GM12878 (cell line): Measurements from ENCODE around the gene CTIF. TPM values are rescaled to one million over a fixed set of nuclear protein-coding genes. Genes with fewer than 3 reads are reported as not detected.

Source experiments
- ATAC-seq: fragments of 200-7000 bp; cut with Tn5 transposase; 3 replicates; pipeline ENCODE4 v1.9.1; 2020; ENCODE audit warnings: mild to moderate bottlenecking, moderate library complexity
- BruUV-seq: library from RNA; stranded (reverse); fragments of 400-500 nt; replicated peaks from 2 replicates; lab custom pipeline; 2021; lab: Mats Ljungman, UMichigan
- CTCF ChIA-PET: fragments of 300-600 bp; sonication (Branson Sonifier 250); formaldehyde crosslinking; extraction: SDS; loops from one replicate; lab custom pipeline; 2021; ENCODE audit warnings: inconsistent platforms; lab: Yijun Ruan, JAX
- POLR2A ChIA-PET: fragments of 350-600 bp; formaldehyde crosslinking; extraction: SDS; loops from one replicate; lab custom pipeline; 2021; ENCODE audit warnings: inconsistent platforms; lab: Charles Lee
- RAD21 ChIA-PET: fragments of 300-600 bp; sonication (Branson Sonifier 250); formaldehyde crosslinking; loops from one replicate; lab custom pipeline; 2023; ENCODE audit warnings: antibody characterized with exemption; ENCODE audit not compliant: unreplicated experiment; lab: Charles Lee
- SMC1A ChIA-PET: fragments of 300-600 bp; sonication (Branson Sonifier 250); formaldehyde crosslinking; loops from one replicate; lab custom pipeline; 2023; ENCODE audit not compliant: unreplicated experiment, uncharacterized antibody; lab: Charles Lee
- DNase-seq: peaks from one replicate; pipeline ENCODE4 v3.0.0-alpha.2; 2011; ENCODE audit warnings: low read depth, low spot score
- FAIRE-seq: peaks from 3 replicates; lab custom pipeline; 2011; peaks lifted over from hg19 to GRCh38; lab: Jason Lieb, UNC
- H2AFZ ChIP-seq: 2 replicates; pipeline ENCODE4 v1.6.0; 2011; ENCODE audit warnings: low read depth, low read length, control low read depth; ENCODE audit not compliant: control insufficient read depth
- H3K27ac ChIP-seq: 2 replicates; pipeline ENCODE4 v1.5.1; 2011; ENCODE audit warnings: control low read depth; ENCODE audit not compliant: control insufficient read depth, insufficient read depth
- H3K27me3 ChIP-seq, 2 experiments: replicated peaks in 1 of 2; 2 replicates each; pipeline versions ENCODE4 v1.6.0 to v1.6.1; 2011; ENCODE audit warnings: low read length in 1 of 2; ENCODE audit not compliant: control insufficient read depth in 2 of 2, insufficient read depth in 2 of 2
- H3K36me3 ChIP-seq, 2 experiments: 2 replicates each; pipeline ENCODE4 v1.5.1; 2011; ENCODE audit warnings: low read length in 1 of 2; ENCODE audit not compliant: control insufficient read depth in 2 of 2, insufficient read depth in 2 of 2
- H3K4me1 ChIP-seq: 2 replicates; pipeline ENCODE4 v1.6.1; 2011; ENCODE audit warnings: mild to moderate bottlenecking, low read length, moderate library complexity, mixed read lengths; ENCODE audit not compliant: control insufficient read depth, insufficient read depth
- H3K4me2 ChIP-seq: 2 replicates; pipeline ENCODE4 v1.6.0; 2011; ENCODE audit warnings: control low read depth; ENCODE audit not compliant: control insufficient read depth, insufficient read depth
- H3K4me3 ChIP-seq: fragments of 200-600 bp; sonication (generic); 2 replicates; pipeline ENCODE4 v1.5.1; 2016
- H3K79me2 ChIP-seq: 2 replicates; pipeline ENCODE4 v1.6.0; 2011; ENCODE audit warnings: low read length; ENCODE audit not compliant: control insufficient read depth, insufficient read depth
- H3K9ac ChIP-seq: 2 replicates; pipeline ENCODE4 v1.8.0; 2011; ENCODE audit warnings: low read length, control low read depth, mixed read lengths; ENCODE audit not compliant: control insufficient read depth, insufficient read depth
- H3K9me3 ChIP-seq: replicated peaks from 3 replicates; pipeline ENCODE4 v1.5.1; 2011; ENCODE audit warnings: mild to moderate bottlenecking, low read length; ENCODE audit not compliant: control insufficient read depth, insufficient read depth
- H4K20me1 ChIP-seq: 2 replicates; pipeline ENCODE4 v1.6.0; 2011; ENCODE audit not compliant: control insufficient read depth, insufficient read depth
- BMI1 ChIP-seq: fragments of 450-650 bp; IDR thresholded peaks from 2 replicates; pipeline ENCODE4 v1.6.1; 2016; ENCODE audit warnings: mild to moderate bottlenecking, moderate library complexity, borderline replicate concordance
- DPF2 ChIP-seq: fragments of 450-650 bp; IDR thresholded peaks from 2 replicates; pipeline ENCODE4 v1.6.1; 2017; ENCODE audit warnings: mild to moderate bottlenecking
- PML ChIP-seq: IDR thresholded peaks from 2 replicates; pipeline ENCODE4 v1.6.1; 2012; ENCODE audit warnings: low read length, inconsistent platforms
- POLR2AphosphoS5 ChIP-seq: IDR thresholded peaks from 2 replicates; pipeline ENCODE4 v1.6.1; 2011; ENCODE audit warnings: mild to moderate bottlenecking, low read length, inconsistent platforms
- PRDM15 ChIP-seq: fragments of 450-650 bp; formaldehyde crosslinking; IDR thresholded peaks from 2 replicates; pipeline ENCODE4 v1.4.0; 2020; ENCODE audit warnings: mild to moderate bottlenecking, moderate library complexity
- RCOR1 ChIP-seq: conservative IDR thresholded peaks from 2 replicates; pipeline ENCODE4 v1.6.1; 2012; ENCODE audit warnings: low read depth, low read length, improper control_type of control experiment
- SMC3 ChIP-seq: IDR thresholded peaks from 2 replicates; pipeline ENCODE4 v1.6.1; 2011; ENCODE audit warnings: low read length, improper control_type of control experiment, borderline replicate concordance
- TCF3 ChIP-seq: IDR thresholded peaks from 2 replicates; pipeline ENCODE4 v1.6.1; 2012; ENCODE audit warnings: low read depth, mild to moderate bottlenecking, low read length, borderline replicate concordance; ENCODE audit not compliant: insufficient read depth
- USF2 ChIP-seq: IDR thresholded peaks from 2 replicates; pipeline ENCODE4 v1.6.1; 2011; ENCODE audit warnings: low read depth, low read length, improper control_type of control experiment, borderline replicate concordance
- ZZZ3 ChIP-seq: IDR thresholded peaks from 2 replicates; pipeline ENCODE4 v1.6.1; 2011; ENCODE audit warnings: low read depth; ENCODE audit not compliant: control insufficient read depth, insufficient read length
- WGBS: methylation state at CpG from one replicate; pipeline ENCODE4 v1.1.6; 2016; ENCODE audit warnings: low lambda C conversion rate; ENCODE audit not compliant: insufficient replicate concordance, insufficient coverage; ENCODE audit errors: missing lambda C conversion rate; 5-methylcytosine and 5-hydroxymethylcytosine counted together
- in situ Hi-C: fragments of 300-500 bp; cut with MboI; formaldehyde crosslinking; loops from 9 replicates; pipeline ENCODE4 v1.14.3; 2018; ENCODE audit warnings: mixed read lengths
- intact Hi-C: fragments of 100-400 bp; cut with micrococcal nuclease; formaldehyde crosslinking; loops from one replicate; pipeline ENCODE4 v1.14.2; 2022; ENCODE audit not compliant: unreplicated experiment
- polyA plus RNA-seq, 11 experiments: library from polyadenylated mRNA; depleted of rRNA in 4 of 11; unstranded in 6 of 11; stranded (reverse) in 5 of 11; fragments of >200 nt; fragmentation: Nextera tagmentation in 4 of 11; fragmentation: Illumina TruSeq in 1 of 11; extraction: Ambion mirVana in 4 of 11; extraction: Trizol in 1 of 11; gene quantifications; 1 replicate in 1 of 11; 2 replicates in 10 of 11; pipeline versions ENCODE4 v1.2.1 to v1.2.3, GENCODE V29; 2011 to 2016; ENCODE audit warnings: inconsistent platforms in 2 of 11, missing spikeins in 2 of 11, low read depth in 1 of 11
- total RNA-seq, 4 experiments: library from RNA; depleted of rRNA in 3 of 4; stranded (reverse); fragments of >200 nt in 3 of 4; fragmentation: Illumina TruSeq in 1 of 4; extraction: Trizol in 1 of 4; gene quantifications; 2 replicates each; pipeline versions ENCODE4 v1.2.1 to v1.2.3, GENCODE V29; 2013 to 2021
- TF ChIP-seq, protein P1 (sequence below): fragments of 150-350 bp; IDR thresholded peaks from 2 replicates; pipeline ENCODE4 v1.6.1; 2016; ENCODE audit warnings: low read depth, low read length

CTIF gene
- total and polyA plus RNA-seq, 10 of the 15 experiments (the other 5 are each of a cell fraction or from before 2014, with no cell fraction given): 0.06 to 11.6 (median 2.5) TPM

GRCh38 chr18:48742706-48743475 lies 204.1 kb downstream of the CTIF start (continued):
- no peak for TF ChIP-seq USF2

DNA sequence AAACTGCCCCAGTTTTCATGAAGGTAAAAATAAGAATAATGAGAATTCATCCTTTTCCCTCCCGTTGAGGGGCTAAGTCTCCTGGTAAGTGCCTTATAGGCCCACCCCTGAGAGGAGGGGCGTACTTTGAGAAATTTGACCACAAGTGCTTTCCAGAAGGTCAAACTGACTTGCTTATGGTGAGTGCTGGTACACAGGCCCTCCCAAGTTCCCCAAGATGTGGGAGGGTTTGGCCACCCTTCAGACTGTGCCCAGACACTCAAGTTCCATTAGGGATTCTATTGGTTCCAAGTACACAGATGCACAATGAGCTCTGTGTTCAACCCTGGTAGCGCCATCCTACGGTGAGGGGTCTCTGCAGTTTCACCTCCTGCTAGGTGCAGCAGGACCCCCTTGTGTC lies 205.1 kb downstream of the CTIF start:
- ChIA-PET SMC1A (no interaction called here), CTCF (no interaction called here), RAD21 (no interaction called here), POLR2A (no interaction called here)
- ATAC-seq: no peak
- H2AFZ ChIP-seq: no peak overlapping the region
- H3K9me3 ChIP-seq: no peaks in the 10 kb centered on the region
- no TSS peak for BruUV-seq
- H3K36me3 ChIP-seq: no peaks in the 10 kb centered on the region; a peak in 1 of 4 replicates
- intact Hi-C loops: no loop called here
- DNase-seq: no peak
- no peak overlapping the region for H3K9ac ChIP-seq
- no peak for FAIRE-seq
- no peaks in the 10 kb centered on the region for H3K27me3 ChIP-seq
- H3K4me1 ChIP-seq: no peaks in the 10 kb centered on the region
- WGBS: 68% methylated on average over 4 of the region's 4 CpGs
- H3K79me2 ChIP-seq: no peaks in the 10 kb centered on the region
- no peak overlapping the region for H3K4me3 ChIP-seq
- no peak overlapping the region for H3K27ac ChIP-seq
- in situ Hi-C loops: no loop called here
- no peaks in the 10 kb centered on the region for H4K20me1 ChIP-seq
- no peak overlapping the region for H3K4me2 ChIP-seq
- TF ChIP-seq DPF2 (no peak), TCF3 (no peak), SMC3 (no peak), PRDM15 (no peak), BMI1 (no peak), PML (no peak), RCOR1 (no peak), POLR2AphosphoS5 (no peak), ZZZ3 (no peak)
- TF ChIP-seq, protein P1, sequence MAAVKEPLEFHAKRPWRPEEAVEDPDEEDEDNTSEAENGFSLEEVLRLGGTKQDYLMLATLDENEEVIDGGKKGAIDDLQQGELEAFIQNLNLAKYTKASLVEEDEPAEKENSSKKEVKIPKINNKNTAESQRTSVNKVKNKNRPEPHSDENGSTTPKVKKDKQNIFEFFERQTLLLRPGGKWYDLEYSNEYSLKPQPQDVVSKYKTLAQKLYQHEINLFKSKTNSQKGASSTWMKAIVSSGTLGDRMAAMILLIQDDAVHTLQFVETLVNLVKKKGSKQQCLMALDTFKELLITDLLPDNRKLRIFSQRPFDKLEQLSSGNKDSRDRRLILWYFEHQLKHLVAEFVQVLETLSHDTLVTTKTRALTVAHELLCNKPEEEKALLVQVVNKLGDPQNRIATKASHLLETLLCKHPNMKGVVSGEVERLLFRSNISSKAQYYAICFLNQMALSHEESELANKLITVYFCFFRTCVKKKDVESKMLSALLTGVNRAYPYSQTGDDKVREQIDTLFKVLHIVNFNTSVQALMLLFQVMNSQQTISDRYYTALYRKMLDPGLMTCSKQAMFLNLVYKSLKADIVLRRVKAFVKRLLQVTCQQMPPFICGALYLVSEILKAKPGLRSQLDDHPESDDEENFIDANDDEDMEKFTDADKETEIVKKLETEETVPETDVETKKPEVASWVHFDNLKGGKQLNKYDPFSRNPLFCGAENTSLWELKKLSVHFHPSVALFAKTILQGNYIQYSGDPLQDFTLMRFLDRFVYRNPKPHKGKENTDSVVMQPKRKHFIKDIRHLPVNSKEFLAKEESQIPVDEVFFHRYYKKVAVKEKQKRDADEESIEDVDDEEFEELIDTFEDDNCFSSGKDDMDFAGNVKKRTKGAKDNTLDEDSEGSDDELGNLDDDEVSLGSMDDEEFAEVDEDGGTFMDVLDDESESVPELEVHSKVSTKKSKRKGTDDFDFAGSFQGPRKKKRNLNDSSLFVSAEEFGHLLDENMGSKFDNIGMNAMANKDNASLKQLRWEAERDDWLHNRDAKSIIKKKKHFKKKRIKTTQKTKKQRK: no peak
